Upper lobe of left lung (tissue), 4 donors: Measurements from ENCODE around the gene ACTR1B.

Experiments
- POLR2A ChIP-seq, 4 donors: fragments of 450-650 bp; IDR thresholded peaks; one replicate each; pipeline ENCODE4 v1.5.1; 2016 to 2017; ENCODE audit warnings: antibody characterized with exemption in 4 of 4, mild to moderate bottlenecking in 2 of 4
- TF ChIP-seq, protein P1 (sequence below), 6 experiments: fragments of 450-650 bp in 4 of 6; fragments of 200-600 bp in 2 of 6; sonication (generic) in 2 of 6; IDR thresholded peaks; one replicate each; pipeline ENCODE4 v1.5.1; 2016 to 2019; ENCODE audit warnings: antibody characterized with exemption in 6 of 6

DNA sequence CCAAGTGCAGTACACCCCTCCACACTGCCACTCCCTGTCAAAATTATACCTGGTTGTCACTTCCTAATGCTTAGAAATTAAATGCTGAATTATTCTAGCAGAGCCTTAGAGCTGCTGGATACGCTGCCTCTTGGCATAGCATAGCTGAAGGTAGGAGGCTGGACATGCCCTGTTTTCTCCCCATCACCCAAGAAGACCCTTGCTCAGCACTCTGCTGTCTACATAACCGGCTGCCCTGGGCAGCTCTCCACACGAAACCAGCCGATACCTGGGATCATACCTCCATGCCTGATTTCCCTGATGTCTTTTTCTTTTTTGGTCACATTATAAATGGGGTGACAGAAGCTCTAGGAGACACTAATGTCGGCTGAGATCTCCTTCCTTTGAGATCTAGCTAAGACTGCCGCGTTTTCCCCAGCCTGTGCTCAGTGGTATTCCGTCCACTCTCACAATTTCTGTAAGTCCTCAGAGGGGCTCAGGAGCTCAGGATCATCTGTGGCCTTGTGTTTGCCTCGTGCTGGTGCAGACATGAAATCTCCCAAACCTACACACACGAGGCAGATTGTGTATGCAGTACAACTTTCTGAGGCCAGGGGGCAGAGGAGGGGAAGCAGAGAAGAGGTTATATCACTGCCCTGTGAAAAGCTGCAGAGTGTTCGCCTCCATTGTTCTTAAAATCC is 36.1 kb upstream of the ACTR1B start:
- TF ChIP-seq, protein P1, sequence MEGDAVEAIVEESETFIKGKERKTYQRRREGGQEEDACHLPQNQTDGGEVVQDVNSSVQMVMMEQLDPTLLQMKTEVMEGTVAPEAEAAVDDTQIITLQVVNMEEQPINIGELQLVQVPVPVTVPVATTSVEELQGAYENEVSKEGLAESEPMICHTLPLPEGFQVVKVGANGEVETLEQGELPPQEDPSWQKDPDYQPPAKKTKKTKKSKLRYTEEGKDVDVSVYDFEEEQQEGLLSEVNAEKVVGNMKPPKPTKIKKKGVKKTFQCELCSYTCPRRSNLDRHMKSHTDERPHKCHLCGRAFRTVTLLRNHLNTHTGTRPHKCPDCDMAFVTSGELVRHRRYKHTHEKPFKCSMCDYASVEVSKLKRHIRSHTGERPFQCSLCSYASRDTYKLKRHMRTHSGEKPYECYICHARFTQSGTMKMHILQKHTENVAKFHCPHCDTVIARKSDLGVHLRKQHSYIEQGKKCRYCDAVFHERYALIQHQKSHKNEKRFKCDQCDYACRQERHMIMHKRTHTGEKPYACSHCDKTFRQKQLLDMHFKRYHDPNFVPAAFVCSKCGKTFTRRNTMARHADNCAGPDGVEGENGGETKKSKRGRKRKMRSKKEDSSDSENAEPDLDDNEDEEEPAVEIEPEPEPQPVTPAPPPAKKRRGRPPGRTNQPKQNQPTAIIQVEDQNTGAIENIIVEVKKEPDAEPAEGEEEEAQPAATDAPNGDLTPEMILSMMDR (IDR thresholded peaks at IDR 0.05): peak; percentile 21 to 61 (median 51)
- no peak for TF ChIP-seq POLR2A (IDR thresholded peaks at IDR 0.05)
